Left lung (tissue), 10 donors: Measurements from ENCODE around the gene PHLPP1. TPM values are rescaled to one million over a fixed set of nuclear protein-coding genes. Genes with fewer than 3 reads are reported as not detected.

Experiments used
- ATAC-seq: fragments of 200-7000 bp; cut with Tn5 transposase; one replicate; pipeline ENCODE4 v1.9.1; 2020; ENCODE audit warnings: moderate library complexity
- DNase-seq, 4 donors: peaks; one replicate each; pipeline ENCODE4 v3.0.0-alpha.2; 2013 to 2020
- H3K27ac ChIP-seq, 2 donors: fragments of 200-600 bp; sonication (generic) in 1 of 2; one replicate each; pipeline versions ENCODE4 v1.5.0 to v1.8.0; 2020 to 2021
- H3K27me3 ChIP-seq, 2 donors: fragments of 200-600 bp; sonication (generic) in 1 of 2; one replicate each; pipeline versions ENCODE4 v1.5.0 to v1.8.0; 2020 to 2021
- H3K36me3 ChIP-seq, 2 donors: fragments of 200-600 bp; sonication (generic) in 1 of 2; one replicate each; pipeline versions ENCODE4 v1.5.0 to v1.8.0; 2020 to 2021
- H3K4me1 ChIP-seq, 2 donors: fragments of 200-600 bp; one replicate each; pipeline ENCODE4 v1.8.0; 2021
- H3K4me3 ChIP-seq, 2 donors: fragments of 200-600 bp; sonication (generic) in 1 of 2; one replicate each; pipeline versions ENCODE4 v1.5.0 to v1.8.0; 2020 to 2021; ENCODE audit warnings: mild to moderate bottlenecking in 1 of 2
- H3K9me3 ChIP-seq, 2 donors: fragments of 200-600 bp; sonication (generic) in 1 of 2; one replicate each; pipeline versions ENCODE4 v1.5.0 to v1.8.0; 2020 to 2021
- intact Hi-C, 2 donors: fragments of 100-400 bp; cut with DNase I; formaldehyde crosslinking; loops; one replicate each; pipeline versions ENCODE4 v1.11.2 to v1.14.2; 2022
- polyA plus RNA-seq, 6 donors: library from polyadenylated mRNA; unstranded; fragments of 120-200 nt; gene quantifications; one replicate each; pipeline ENCODE4 v1.2.1, GENCODE V29; 2013; ENCODE audit not compliant: insufficient read length in 6 of 6
- total RNA-seq, 2 donors: library from RNA; stranded (reverse); fragmentation: NEBNext Ultra II Directional; extraction: Animal tissue kit (Norgen Biotek cat#: 25700); gene quantifications; one replicate each; pipeline ENCODE4 v1.2.1, GENCODE V29; 2021
- TF ChIP-seq, protein P1 (sequence below), 2 donors: fragments of 200-600 bp; sonication (generic) in 1 of 2; IDR thresholded peaks; one replicate each; pipeline versions ENCODE4 v1.5.0 to v1.8.0; 2021; ENCODE audit warnings: antibody characterized with exemption in 2 of 2
- donor health status: DM: no; HTN: yes; CAD: no.
- donor health status: DM: no; HTN: no; CAD: no.

PHLPP1 gene
- total and polyA plus RNA-seq, 8 donors: 7.0 to 13.1 (median 11.0) TPM

DNA sequence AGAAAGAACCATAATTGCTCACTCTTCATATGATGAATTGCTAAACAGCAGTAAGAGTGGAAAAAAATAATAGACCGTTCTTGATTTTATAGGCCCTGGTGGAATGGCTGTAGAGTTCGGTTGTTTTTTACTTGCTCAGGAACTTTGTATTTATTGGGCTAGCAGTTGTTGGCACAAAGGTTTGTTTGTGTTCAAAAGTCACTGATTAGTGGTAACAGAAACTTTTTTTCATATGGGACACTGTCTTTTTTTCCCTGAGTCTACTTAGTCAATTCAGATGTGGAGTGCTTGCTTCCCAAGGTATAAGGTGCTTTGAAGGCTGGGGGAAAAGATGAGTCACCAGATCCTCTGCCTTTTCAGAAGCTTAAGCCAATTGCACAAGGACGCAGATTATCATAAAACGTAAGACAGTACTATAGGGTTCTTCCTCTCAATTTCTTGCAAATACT lies 25.8 kb downstream of the PHLPP1 start:
- Histone ChIP-seq H3K9me3 (no peaks in the 10 kb centered on the region), H3K36me3 (no peaks in the 10 kb centered on the region), H3K27ac (no peak overlapping the region), H3K27me3 (no peaks in the 10 kb centered on the region), H3K4me1 (peaks cover 6 to 15% of the 10 kb centered on the region in 2 donors), H3K4me3 (no peak overlapping the region)
- intact Hi-C loops: no loop called here
- DNase-seq (no peak), ATAC-seq (peak; percentile 82)
- TF ChIP-seq, protein P1, sequence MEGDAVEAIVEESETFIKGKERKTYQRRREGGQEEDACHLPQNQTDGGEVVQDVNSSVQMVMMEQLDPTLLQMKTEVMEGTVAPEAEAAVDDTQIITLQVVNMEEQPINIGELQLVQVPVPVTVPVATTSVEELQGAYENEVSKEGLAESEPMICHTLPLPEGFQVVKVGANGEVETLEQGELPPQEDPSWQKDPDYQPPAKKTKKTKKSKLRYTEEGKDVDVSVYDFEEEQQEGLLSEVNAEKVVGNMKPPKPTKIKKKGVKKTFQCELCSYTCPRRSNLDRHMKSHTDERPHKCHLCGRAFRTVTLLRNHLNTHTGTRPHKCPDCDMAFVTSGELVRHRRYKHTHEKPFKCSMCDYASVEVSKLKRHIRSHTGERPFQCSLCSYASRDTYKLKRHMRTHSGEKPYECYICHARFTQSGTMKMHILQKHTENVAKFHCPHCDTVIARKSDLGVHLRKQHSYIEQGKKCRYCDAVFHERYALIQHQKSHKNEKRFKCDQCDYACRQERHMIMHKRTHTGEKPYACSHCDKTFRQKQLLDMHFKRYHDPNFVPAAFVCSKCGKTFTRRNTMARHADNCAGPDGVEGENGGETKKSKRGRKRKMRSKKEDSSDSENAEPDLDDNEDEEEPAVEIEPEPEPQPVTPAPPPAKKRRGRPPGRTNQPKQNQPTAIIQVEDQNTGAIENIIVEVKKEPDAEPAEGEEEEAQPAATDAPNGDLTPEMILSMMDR (IDR thresholded peaks at IDR 0.05): no peak

DNA sequence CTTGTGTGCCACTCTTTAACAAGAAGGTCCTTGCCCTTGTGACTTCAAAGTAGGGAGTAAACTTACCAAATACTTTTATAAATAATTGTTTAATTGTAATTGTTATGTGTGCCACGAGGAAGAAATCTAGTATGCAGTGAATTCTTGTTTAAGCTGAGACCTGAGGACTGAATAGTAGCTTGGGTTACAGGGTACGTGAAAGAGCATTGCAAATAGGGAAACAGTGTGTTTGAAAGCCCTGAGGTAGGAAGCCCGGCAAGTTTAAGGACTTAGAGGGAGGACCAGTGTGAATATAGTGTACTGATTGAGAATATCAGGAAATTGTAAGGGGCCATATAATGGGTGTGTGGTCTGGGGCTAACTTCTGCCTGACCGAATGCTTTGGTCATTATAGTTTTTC lies 26.2 kb downstream of the PHLPP1 start:
- ATAC-seq: peak; percentile 63
- Histone ChIP-seq H3K27ac (peak overlapping the region in 1 of 2 donors; percentile 11), H3K4me3 (no peak overlapping the region), H3K4me1 (peaks cover 6 to 15% of the 10 kb centered on the region in 2 donors), H3K9me3 (no peaks in the 10 kb centered on the region), H3K36me3 (no peaks in the 10 kb centered on the region), H3K27me3 (no peaks in the 10 kb centered on the region)
- no peak for DNase-seq
- TF ChIP-seq, protein P1 (IDR thresholded peaks at IDR 0.05): no peak
- intact Hi-C loops: no loop called here

DNA sequence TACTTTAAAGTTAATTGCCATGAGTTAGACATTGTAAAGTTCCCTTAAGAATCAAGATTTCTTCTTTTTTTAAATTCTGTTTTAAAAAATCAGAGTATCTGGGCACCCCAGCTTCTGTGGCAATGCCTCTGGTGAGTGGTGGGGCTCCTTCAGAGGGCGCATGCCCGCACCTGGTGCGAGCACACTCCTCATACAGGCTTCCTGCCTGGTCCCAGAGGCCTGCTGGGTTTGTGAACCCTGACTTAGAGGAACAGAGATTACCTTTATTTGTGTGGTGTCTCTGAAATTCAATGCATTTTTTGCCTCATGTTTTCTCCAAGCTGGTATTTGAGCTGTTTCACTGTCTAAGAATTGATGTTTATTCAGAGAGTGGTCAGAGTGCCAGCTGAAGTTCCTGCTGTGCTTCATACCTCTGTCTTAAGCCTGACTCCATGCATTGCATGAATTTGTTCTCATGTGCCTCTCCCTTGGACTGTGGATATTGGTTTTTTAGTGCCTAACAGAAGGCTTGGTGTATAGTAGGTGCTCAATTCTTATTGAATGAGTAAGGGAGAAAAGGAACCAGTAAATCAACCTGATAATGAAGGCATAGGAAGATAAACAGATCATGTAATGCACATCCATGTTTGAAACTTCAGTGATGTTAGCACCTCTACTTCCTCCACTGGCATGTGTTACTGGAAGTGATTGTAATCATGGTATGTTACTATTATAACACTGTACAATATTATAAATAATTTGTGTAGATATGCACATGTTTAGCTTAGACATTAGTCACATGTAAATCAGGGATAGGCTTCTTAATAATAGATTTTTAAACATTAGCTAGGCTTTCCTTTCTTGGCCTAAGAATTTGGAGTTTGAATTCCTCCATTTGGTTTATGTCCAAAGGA lies 29.0 kb downstream of the PHLPP1 start:
- Histone ChIP-seq H3K4me1 (peaks cover 6 to 15% of the 10 kb centered on the region in 2 donors), H3K9me3 (no peaks in the 10 kb centered on the region), H3K4me3 (no peak overlapping the region), H3K27me3 (no peaks in the 10 kb centered on the region), H3K36me3 (no peaks in the 10 kb centered on the region), H3K27ac (no peak overlapping the region)
- no peak for DNase-seq
- ATAC-seq: no peak
- TF ChIP-seq, protein P1 (IDR thresholded peaks at IDR 0.05): no peak
- intact Hi-C loops: no loop called here

DNA sequence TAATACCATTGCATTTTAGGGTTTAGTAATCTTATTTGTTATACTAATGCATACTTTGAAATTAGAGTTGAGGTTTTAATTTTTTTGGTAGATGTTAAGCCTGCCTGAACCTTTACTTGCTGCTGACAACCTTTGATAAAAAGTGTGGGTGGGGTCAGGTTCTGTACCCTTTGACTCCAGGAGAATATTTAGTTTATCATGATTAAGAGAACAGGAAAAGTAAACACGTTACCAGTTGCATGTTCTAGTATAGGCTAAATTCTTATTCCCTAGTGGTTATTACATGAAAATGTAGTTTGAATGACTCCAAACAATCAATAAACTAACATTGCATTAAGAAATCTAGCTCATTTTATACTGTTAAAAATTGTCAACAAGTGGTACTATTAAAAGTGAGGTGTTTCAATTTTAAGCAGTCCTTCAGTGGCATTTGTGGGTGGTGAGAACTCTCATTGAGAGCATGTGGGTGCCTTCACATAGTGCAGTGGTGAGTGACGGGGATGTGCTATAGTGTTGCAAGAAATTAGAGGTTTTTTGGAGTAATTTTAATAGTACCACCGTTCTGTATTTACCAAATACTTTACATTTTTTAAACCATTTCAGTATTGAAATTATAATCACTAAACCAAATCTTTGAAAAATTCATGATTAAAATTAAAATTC lies 29.9 kb downstream of the PHLPP1 start:
- ATAC-seq (no peak), DNase-seq (no peak)
- no peak overlapping the region for H3K27ac ChIP-seq
- H3K36me3 ChIP-seq: no peaks in the 10 kb centered on the region
- intact Hi-C loops: no loop called here
- TF ChIP-seq, protein P1 (IDR thresholded peaks at IDR 0.05): no peak
- no peaks in the 10 kb centered on the region for H3K9me3 ChIP-seq
- H3K4me1 ChIP-seq: peaks cover 6 to 15% of the 10 kb centered on the region in 2 donors
- H3K4me3 ChIP-seq: no peak overlapping the region
- no peaks in the 10 kb centered on the region for H3K27me3 ChIP-seq

DNA sequence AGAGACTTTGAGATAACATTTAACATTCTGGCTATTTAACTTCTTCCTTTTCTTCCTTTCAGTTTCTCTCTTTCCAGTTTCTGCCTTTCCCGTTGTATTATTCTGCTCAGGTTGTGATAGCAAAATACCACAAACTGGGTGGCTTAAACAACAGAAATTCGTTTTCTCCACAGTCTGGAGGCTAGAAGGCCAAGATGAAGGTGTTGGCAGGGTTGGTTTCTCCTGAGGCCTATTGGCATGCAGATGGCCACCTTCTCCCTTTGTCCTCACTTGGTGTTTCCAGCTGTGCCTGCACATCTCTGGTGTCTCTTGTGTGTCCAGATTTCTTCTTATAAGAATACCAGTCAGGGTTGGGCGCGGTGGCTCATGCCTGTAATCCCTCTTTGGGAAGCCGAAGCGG lies 34.0 kb downstream of the PHLPP1 start:
- Histone ChIP-seq H3K36me3 (no peaks in the 10 kb centered on the region), H3K27ac (no peak overlapping the region), H3K4me1 (peaks cover 0 to 15% of the 10 kb centered on the region in 2 donors), H3K27me3 (no peaks in the 10 kb centered on the region), H3K9me3 (no peaks in the 10 kb centered on the region), H3K4me3 (no peak overlapping the region)
- DNase-seq (no peak), ATAC-seq (no peak)
- intact Hi-C loops: no loop called here
- TF ChIP-seq, protein P1 (IDR thresholded peaks at IDR 0.05): no peak
